ENCODE data around the gene PALLD.

- TF ChIP-seq CTCF (IDR thresholded peaks at IDR 0.05) = no peak
- no peak for TF ChIP-seq POLR2A (IDR thresholded peaks at IDR 0.05)
These were observed 448.4 kb downstream of the PALLD start for GRCh38 chr4:168945291-168945690.
